HepG2 (cell line): ENCODE data around the gene STEAP1. TPM values are rescaled to one million over a fixed set of nuclear protein-coding genes. Genes with fewer than 3 reads are reported as not detected.

Experiments used
- ADNP ChIP-seq: sonication (generic); formaldehyde crosslinking; IDR thresholded peaks from 2 replicates; pipeline ENCODE4 v1.4.0; 2020; ENCODE audit warnings: missing genetic modification reagents
- ATAD3A ChIP-seq: sonication (generic); formaldehyde crosslinking; IDR thresholded peaks from 2 replicates; pipeline ENCODE4 v1.4.0; 2020; ENCODE audit warnings: missing genetic modification reagents
- CEBPB ChIP-seq: IDR thresholded peaks from 2 replicates; pipeline ENCODE4 v1.6.1; 2011; ENCODE audit warnings: low read depth, low read length, improper control_type of control experiment, borderline replicate concordance
- FOSL2 ChIP-seq: sonication (generic); formaldehyde crosslinking; IDR thresholded peaks from 2 replicates; pipeline ENCODE4 v1.4.0; 2020; ENCODE audit warnings: missing genetic modification reagents
- FOXA1 ChIP-seq, 2 experiments: fragments of 450-650 bp in 1 of 2; sonication (generic) in 1 of 2; formaldehyde crosslinking in 1 of 2; IDR thresholded peaks; 2 replicates each; pipeline versions ENCODE4 v1.4.0 to v1.6.1; 2016 to 2020; ENCODE audit warnings: missing genetic modification reagents in 1 of 2
- GATA4 ChIP-seq: sonication (generic); IDR thresholded peaks from 2 replicates; pipeline ENCODE4 v1.6.1; 2016; ENCODE audit warnings: antibody characterized with exemption, low read depth, borderline replicate concordance
- HES4 ChIP-seq: sonication (generic); formaldehyde crosslinking; IDR thresholded peaks from 2 replicates; pipeline ENCODE4 v1.9.0; 2021; ENCODE audit warnings: mild to moderate bottlenecking, missing genetic modification reagents, borderline replicate concordance
- IKZF4 ChIP-seq: sonication (generic); formaldehyde crosslinking; IDR thresholded peaks from 2 replicates; pipeline ENCODE4 v1.5.1; 2020; ENCODE audit warnings: borderline replicate concordance, mild to moderate bottlenecking, low read depth, missing genetic modification reagents; ENCODE audit errors: not compliant biosample characterization
- KDM4B ChIP-seq: sonication (generic); formaldehyde crosslinking; IDR thresholded peaks from 2 replicates; pipeline ENCODE4 v1.4.0; 2020; ENCODE audit warnings: missing genetic modification reagents
- MAFK ChIP-seq, 2 experiments: IDR thresholded peaks in 1 of 2; conservative IDR thresholded peaks in 1 of 2; 2 replicates each; pipeline ENCODE4 v1.6.1; 2011; ENCODE audit warnings: improper control_type of control experiment in 2 of 2, low read length in 2 of 2
- MBD4 ChIP-seq: IDR thresholded peaks from 2 replicates; pipeline ENCODE4 v1.6.1; 2012; ENCODE audit warnings: low read length, inconsistent platforms, borderline replicate concordance
- NFIB ChIP-seq: sonication (generic); formaldehyde crosslinking; IDR thresholded peaks from 2 replicates; pipeline ENCODE4 v1.9.0; 2021; ENCODE audit warnings: missing genetic modification reagents, mild to moderate bottlenecking, borderline replicate concordance
- SALL1 ChIP-seq: sonication (generic); formaldehyde crosslinking; IDR thresholded peaks from 2 replicates; pipeline ENCODE4 v1.8.0; 2022; ENCODE audit warnings: mild to moderate bottlenecking, missing genetic modification reagents
- ZNF746 ChIP-seq: sonication (generic); formaldehyde crosslinking; IDR thresholded peaks from 2 replicates; pipeline ENCODE4 v1.8.0; 2022; ENCODE audit warnings: mild to moderate bottlenecking, missing genetic modification reagents
- ZNF788 ChIP-seq: sonication (generic); formaldehyde crosslinking; IDR thresholded peaks from 2 replicates; pipeline ENCODE4 v1.5.0; 2020; ENCODE audit warnings: mild to moderate bottlenecking, missing genetic modification reagents, borderline replicate concordance
- ZSCAN12 ChIP-seq: sonication (generic); formaldehyde crosslinking; IDR thresholded peaks from 2 replicates; pipeline ENCODE4 v1.9.0; 2021; ENCODE audit warnings: mild to moderate bottlenecking, missing genetic modification reagents
- polyA plus RNA-seq, 8 experiments: library from polyadenylated mRNA; depleted of rRNA in 3 of 8; stranded (reverse) in 7 of 8; unstranded in 1 of 8; fragments of >200 nt; fragmentation: Illumina TruSeq in 4 of 8; extraction: Trizol in 4 of 8; gene quantifications; 2 replicates each; pipeline versions ENCODE4 v1.2.1 to v1.2.3, GENCODE V29; 2011 to 2016; ENCODE audit warnings: low read depth in 4 of 8, missing spikeins in 1 of 8, mixed read lengths in 1 of 8; ENCODE audit not compliant: insufficient read depth in 1 of 8
- total RNA-seq, 5 experiments: library from RNA; depleted of rRNA; stranded (reverse); fragments of >200 nt; fragmentation: Illumina TruSeq; extraction: Trizol; gene quantifications; 2 replicates each; pipeline ENCODE4 v1.2.3, GENCODE V29; 2016; ENCODE audit warnings: low read depth in 1 of 5
- TF ChIP-seq, protein P1 (sequence below): sonication (generic); formaldehyde crosslinking; conservative IDR thresholded peaks from 2 replicates; pipeline ENCODE4 v1.4.0; 2020; ENCODE audit warnings: mild to moderate bottlenecking, missing genetic modification reagents, moderate library complexity

STEAP1 gene
- total and polyA plus RNA-seq, 2 of the 13 experiments (the other 11 are each of a cell fraction or from before 2014, with no cell fraction given), result 23.2 to 24.2 TPM

- TF ChIP-seq KDM4B (CRISPR knock-in tag) (no peak), HES4 (CRISPR knock-in tag) (no peak), GATA4 (no peak), NFIB (CRISPR knock-in tag) (no peak), MAFK (conservative IDR thresholded peaks at IDR 0.05 in 1 of 2, IDR thresholded peaks at IDR 0.05 in 1 of 2; ENCODE audit: low read length in 2 of 2) (no peak), CEBPB (no peak), ATAD3A (no peak), ZNF788 (CRISPR knock-in tag) (no peak), IKZF4 (peak; percentile 13), FOSL2 (CRISPR knock-in tag) (peak; percentile 44; the same call in 1 of the 2 replicates), ZSCAN12 (CRISPR knock-in tag) (no peak), SALL1 (CRISPR knock-in tag) (no peak; the same call in 1 of the 2 replicates), MBD4 (no peak), ZNF746 (CRISPR knock-in tag) (no peak; the same call in 1 of the 2 replicates), ADNP (CRISPR knock-in tag) (no peak), FOXA1 (IDR thresholded peaks at IDR 0.05) (no peak), FOXA1 (CRISPR knock-in tag; IDR thresholded peaks at IDR 0.05) (0 out of 2 replicates have a peak, but pooled peaks have one; percentile 24)
- TF ChIP-seq, protein P1, sequence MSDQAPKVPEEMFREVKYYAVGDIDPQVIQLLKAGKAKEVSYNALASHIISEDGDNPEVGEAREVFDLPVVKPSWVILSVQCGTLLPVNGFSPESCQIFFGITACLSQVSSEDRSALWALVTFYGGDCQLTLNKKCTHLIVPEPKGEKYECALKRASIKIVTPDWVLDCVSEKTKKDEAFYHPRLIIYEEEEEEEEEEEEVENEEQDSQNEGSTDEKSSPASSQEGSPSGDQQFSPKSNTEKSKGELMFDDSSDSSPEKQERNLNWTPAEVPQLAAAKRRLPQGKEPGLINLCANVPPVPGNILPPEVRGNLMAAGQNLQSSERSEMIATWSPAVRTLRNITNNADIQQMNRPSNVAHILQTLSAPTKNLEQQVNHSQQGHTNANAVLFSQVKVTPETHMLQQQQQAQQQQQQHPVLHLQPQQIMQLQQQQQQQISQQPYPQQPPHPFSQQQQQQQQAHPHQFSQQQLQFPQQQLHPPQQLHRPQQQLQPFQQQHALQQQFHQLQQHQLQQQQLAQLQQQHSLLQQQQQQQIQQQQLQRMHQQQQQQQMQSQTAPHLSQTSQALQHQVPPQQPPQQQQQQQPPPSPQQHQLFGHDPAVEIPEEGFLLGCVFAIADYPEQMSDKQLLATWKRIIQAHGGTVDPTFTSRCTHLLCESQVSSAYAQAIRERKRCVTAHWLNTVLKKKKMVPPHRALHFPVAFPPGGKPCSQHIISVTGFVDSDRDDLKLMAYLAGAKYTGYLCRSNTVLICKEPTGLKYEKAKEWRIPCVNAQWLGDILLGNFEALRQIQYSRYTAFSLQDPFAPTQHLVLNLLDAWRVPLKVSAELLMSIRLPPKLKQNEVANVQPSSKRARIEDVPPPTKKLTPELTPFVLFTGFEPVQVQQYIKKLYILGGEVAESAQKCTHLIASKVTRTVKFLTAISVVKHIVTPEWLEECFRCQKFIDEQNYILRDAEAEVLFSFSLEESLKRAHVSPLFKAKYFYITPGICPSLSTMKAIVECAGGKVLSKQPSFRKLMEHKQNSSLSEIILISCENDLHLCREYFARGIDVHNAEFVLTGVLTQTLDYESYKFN, result no peak
Measured at GRCh38 chr7:90210981-90211380, 56.7 kb downstream of the STEAP1 start (continued).
